Peyer's patch (tissue), 4 donors: ENCODE data around the gene TXK. TPM values are rescaled to one million over a fixed set of nuclear protein-coding genes. Genes with fewer than 3 reads are reported as not detected.

Experiments used
- DNase-seq, 3 donors: peaks; one replicate each; pipeline ENCODE4 v3.0.0-alpha.2; 2017 to 2019
- H3K27ac ChIP-seq, 4 donors: fragments of 200-600 bp; sonication (generic); one replicate each; pipeline ENCODE4 v1.5.1; 2016 to 2019
- H3K27me3 ChIP-seq, 2 donors: fragments of 200-600 bp; sonication (generic); one replicate each; pipeline ENCODE4 v1.5.1; 2019
- H3K36me3 ChIP-seq, 3 donors: fragments of 200-600 bp; sonication (generic); one replicate each; pipeline ENCODE4 v1.5.1; 2016 to 2019
- H3K4me1 ChIP-seq, 4 donors: fragments of 200-600 bp; sonication (generic); one replicate each; pipeline ENCODE4 v1.5.1; 2016 to 2019
- H3K4me3 ChIP-seq, 4 donors: fragments of 200-600 bp; sonication (generic); 1 replicate in 3 of 4; 2 replicates in 1 of 4; pipeline ENCODE4 v1.5.1; 2016 to 2019; ENCODE audit warnings: mild to moderate bottlenecking in 1 of 4
- H3K9me3 ChIP-seq, 4 donors: fragments of 200-600 bp; sonication (generic); one replicate each; pipeline ENCODE4 v1.5.1; 2016 to 2019; ENCODE audit warnings: mild to moderate bottlenecking in 1 of 4
- POLR2A ChIP-seq, 2 donors: fragments of 450-650 bp; IDR thresholded peaks; one replicate each; pipeline ENCODE4 v1.5.1; 2017; ENCODE audit warnings: antibody characterized with exemption in 2 of 2, mild to moderate bottlenecking in 2 of 2, moderate library complexity in 2 of 2
- total RNA-seq, 4 donors: library from RNA; depleted of rRNA; stranded (reverse); fragments of >200 nt; gene quantifications; one replicate each; pipeline ENCODE4 v1.1.0, GENCODE V29; 2016
- TF ChIP-seq, protein P1 (sequence below), 6 experiments: fragments of 450-650 bp in 4 of 6; fragments of 200-600 bp in 2 of 6; sonication (generic) in 1 of 6; IDR thresholded peaks; one replicate each; pipeline ENCODE4 v1.5.1; 2017 to 2019; ENCODE audit warnings: antibody characterized with exemption in 6 of 6, mild to moderate bottlenecking in 3 of 6, moderate library complexity in 1 of 6

TXK gene
- total RNA-seq, 4 donors from 2014 or later = 3.9 to 33.0 (median 9.5) TPM

DNA sequence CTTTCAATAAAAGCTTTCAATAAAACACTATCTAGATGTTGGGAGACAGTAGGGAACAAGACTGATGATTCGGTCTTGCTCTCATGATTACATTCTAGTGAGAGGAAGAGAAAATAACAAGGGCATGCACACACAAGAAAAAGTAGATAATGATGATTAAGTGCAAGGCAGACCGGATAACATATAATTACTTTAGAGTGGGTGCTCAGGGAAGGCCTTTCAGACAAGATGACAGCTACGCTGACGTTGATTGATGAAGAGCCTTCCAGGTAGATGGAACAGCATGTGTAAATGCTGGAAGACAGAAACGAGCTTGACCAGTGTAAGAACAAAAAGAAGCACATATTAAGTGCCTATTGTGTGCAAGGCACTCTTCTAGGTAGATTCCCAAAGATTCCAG is 43.4 kb downstream of the TXK start:
- no peak for DNase-seq
- no peak overlapping the region for H3K4me3 ChIP-seq
- no peak overlapping the region for H3K27ac ChIP-seq
- H3K4me1 ChIP-seq = peaks cover 0 to 5% (median 0%) of the 10 kb centered on the region in 4 donors
- no peak for TF ChIP-seq POLR2A (IDR thresholded peaks at IDR 0.05)
- TF ChIP-seq, protein P1, sequence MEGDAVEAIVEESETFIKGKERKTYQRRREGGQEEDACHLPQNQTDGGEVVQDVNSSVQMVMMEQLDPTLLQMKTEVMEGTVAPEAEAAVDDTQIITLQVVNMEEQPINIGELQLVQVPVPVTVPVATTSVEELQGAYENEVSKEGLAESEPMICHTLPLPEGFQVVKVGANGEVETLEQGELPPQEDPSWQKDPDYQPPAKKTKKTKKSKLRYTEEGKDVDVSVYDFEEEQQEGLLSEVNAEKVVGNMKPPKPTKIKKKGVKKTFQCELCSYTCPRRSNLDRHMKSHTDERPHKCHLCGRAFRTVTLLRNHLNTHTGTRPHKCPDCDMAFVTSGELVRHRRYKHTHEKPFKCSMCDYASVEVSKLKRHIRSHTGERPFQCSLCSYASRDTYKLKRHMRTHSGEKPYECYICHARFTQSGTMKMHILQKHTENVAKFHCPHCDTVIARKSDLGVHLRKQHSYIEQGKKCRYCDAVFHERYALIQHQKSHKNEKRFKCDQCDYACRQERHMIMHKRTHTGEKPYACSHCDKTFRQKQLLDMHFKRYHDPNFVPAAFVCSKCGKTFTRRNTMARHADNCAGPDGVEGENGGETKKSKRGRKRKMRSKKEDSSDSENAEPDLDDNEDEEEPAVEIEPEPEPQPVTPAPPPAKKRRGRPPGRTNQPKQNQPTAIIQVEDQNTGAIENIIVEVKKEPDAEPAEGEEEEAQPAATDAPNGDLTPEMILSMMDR (IDR thresholded peaks at IDR 0.05) = no peak
- no peaks in the 10 kb centered on the region for H3K9me3 ChIP-seq
- no peaks in the 10 kb centered on the region for H3K36me3 ChIP-seq
- H3K27me3 ChIP-seq = no peaks in the 10 kb centered on the region

DNA sequence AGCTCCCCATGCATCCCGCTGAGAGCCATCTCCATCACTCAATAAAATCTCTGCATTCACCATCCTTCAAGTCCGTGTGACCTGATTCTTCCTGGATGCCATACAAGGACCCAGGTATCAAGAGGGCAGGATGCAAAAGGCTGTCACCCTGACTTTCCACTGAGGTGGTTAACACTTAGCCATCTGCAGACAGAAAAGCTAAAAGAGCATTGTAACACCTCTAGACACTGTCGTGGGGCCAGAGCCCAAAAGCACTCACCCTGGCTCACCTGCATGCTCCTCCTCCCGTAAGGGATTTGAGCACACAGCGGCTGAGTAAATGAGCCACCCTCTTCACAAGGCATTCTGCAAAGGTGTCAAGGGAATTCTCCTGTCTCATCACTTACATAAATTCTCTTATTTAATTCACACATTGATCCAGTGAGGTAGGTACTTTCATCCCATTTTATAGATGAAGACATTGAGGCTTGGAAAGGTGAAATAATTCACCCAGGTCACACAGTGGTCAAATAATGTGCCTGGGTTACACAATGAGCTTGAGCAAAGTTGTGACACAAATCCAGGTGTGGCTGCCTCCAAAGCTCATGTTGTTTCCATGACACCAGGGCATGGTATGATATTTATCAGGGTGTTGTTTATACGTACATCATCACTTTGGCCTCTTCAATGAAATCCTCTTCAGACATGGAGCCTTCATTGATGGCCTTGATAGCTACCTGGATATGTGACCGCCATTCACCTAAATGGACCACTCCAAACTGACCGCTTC is 48.0 kb downstream of the TXK start:
- H3K4me1 ChIP-seq = peaks cover 0 to 5% (median 0%) of the 10 kb centered on the region in 4 donors
- no peak for DNase-seq
- H3K36me3 ChIP-seq = no peaks in the 10 kb centered on the region
- no peak overlapping the region for H3K4me3 ChIP-seq
- TF ChIP-seq, protein P1 (IDR thresholded peaks at IDR 0.05) = no peak
- TF ChIP-seq POLR2A (IDR thresholded peaks at IDR 0.05) = no peak
- H3K27ac ChIP-seq = no peak overlapping the region
- no peaks in the 10 kb centered on the region for H3K27me3 ChIP-seq
- no peaks in the 10 kb centered on the region for H3K9me3 ChIP-seq

DNA sequence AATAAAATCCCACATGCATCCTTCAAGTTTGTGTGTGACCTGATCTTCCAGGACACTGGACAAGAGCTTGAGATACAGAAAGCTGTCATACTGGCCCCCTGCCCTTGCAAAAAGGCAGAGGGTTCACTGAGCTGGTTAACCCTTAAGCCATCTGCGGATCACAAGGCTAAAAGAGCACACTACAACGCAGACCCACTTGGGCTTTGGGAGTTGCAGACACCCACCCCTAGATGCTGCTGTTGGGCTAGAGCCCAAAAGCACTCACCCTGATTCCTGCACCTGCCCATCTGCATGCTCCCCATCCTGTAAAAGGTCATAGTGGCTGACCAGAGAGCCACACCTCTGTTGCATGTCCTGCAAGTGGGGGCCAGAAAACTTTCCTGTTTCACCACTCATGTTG is 51.1 kb downstream of the TXK start:
- Histone ChIP-seq H3K27me3 (no peaks in the 10 kb centered on the region), H3K4me3 (no peak overlapping the region), H3K27ac (no peak overlapping the region), H3K36me3 (no peaks in the 10 kb centered on the region), H3K9me3 (no peaks in the 10 kb centered on the region), H3K4me1 (peaks cover 0 to 14% (median 0%) of the 10 kb centered on the region in 4 donors)
- no peak for DNase-seq
- TF ChIP-seq, protein P1 (IDR thresholded peaks at IDR 0.05) = no peak
- no peak for TF ChIP-seq POLR2A (IDR thresholded peaks at IDR 0.05)

DNA sequence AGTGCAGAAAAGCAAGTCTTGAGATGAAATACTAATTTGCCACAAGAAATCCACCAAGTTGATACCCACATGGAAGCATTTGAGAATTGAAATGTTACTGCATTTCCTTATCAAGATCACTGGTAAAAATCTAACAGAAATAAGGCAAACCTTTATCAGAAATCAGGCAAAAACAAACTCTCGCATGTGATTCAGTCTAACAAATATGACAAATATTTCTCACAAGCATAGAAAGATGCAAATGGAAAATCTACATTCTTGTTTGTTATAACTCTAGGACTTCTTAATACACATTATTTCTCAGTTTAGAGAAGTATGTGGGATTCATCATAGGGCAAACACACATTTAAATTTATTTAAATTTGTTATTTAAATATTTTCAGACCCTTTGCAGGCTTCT is 52.9 kb downstream of the TXK start:
- H3K4me3 ChIP-seq = no peak overlapping the region
- H3K27me3 ChIP-seq = no peaks in the 10 kb centered on the region
- H3K27ac ChIP-seq = no peak overlapping the region
- no peak for TF ChIP-seq POLR2A (IDR thresholded peaks at IDR 0.05)
- TF ChIP-seq, protein P1 (IDR thresholded peaks at IDR 0.05) = no peak
- DNase-seq = no peak
- no peaks in the 10 kb centered on the region for H3K9me3 ChIP-seq
- no peaks in the 10 kb centered on the region for H3K36me3 ChIP-seq
- H3K4me1 ChIP-seq = peaks cover 0 to 12% (median 0%) of the 10 kb centered on the region in 4 donors

DNA sequence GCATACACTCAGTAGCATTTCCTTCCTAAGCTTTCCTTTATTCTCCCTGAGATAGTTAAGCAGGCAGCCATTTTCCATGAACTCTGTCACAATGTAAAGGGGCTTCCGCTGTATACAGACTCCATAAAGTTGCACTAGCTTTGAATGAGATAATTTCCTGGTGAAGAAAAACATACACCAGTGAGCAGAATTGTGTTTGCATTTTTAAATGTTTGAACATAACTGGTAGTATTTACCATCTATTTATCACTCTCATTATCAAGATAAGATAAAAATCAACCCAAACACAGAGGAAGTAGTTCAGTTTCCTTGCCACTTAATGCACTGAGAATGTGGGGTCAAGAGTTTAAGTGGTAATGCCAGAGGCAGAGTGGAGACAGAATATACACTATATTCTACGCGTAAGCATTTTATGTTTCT is 54.1 kb downstream of the TXK start:
- H3K4me1 ChIP-seq = peaks cover 0 to 9% (median 0%) of the 10 kb centered on the region in 4 donors
- DNase-seq = no peak
- H3K36me3 ChIP-seq = no peaks in the 10 kb centered on the region
- no peak overlapping the region for H3K27ac ChIP-seq
- no peaks in the 10 kb centered on the region for H3K27me3 ChIP-seq
- H3K9me3 ChIP-seq = no peaks in the 10 kb centered on the region
- H3K4me3 ChIP-seq = no peak overlapping the region
- TF ChIP-seq, protein P1 (IDR thresholded peaks at IDR 0.05) = no peak
- TF ChIP-seq POLR2A (IDR thresholded peaks at IDR 0.05) = no peak
